CD8-positive, alpha-beta memory T cell (primary cell): ENCODE measurements around the gene GFRA1. TPM values are rescaled to one million over a fixed set of nuclear protein-coding genes. Genes with fewer than 3 reads are reported as not detected.

ENCODE experiments used
- CTCF ChIA-PET: fragments of 350-600 bp; sonication (Branson Sonifier 250); formaldehyde crosslinking; loops from one replicate; lab custom pipeline; 2021; ENCODE audit warnings: antibody characterized with exemption; lab: Charles Lee
- POLR2A ChIA-PET: fragments of 350-600 bp; sonication (Branson Sonifier 250); formaldehyde crosslinking; loops from one replicate; lab custom pipeline; 2021; ENCODE audit warnings: antibody characterized with exemption; lab: Charles Lee
- DNase-seq, 5 donors: peaks; one replicate each; pipeline versions ENCODE4 v3.0.0 to v3.0.0-alpha.2; 2020 to 2022; ENCODE audit warnings: mixed read lengths in 1 of 5
- H3K27ac ChIP-seq: one replicate; pipeline ENCODE4 v1.7.0; 2013; ENCODE audit warnings: low read depth, mild to moderate bottlenecking, low read length, moderate library complexity
- H3K27me3 ChIP-seq: 2 replicates; pipeline ENCODE4 v1.7.0; 2013; ENCODE audit warnings: low read length, mild to moderate bottlenecking; ENCODE audit not compliant: insufficient read depth, poor library complexity, severe bottlenecking
- H3K36me3 ChIP-seq: 2 replicates; pipeline ENCODE4 v1.7.0; 2013; ENCODE audit warnings: mild to moderate bottlenecking, low read length, moderate library complexity; ENCODE audit not compliant: insufficient read depth
- H3K4me1 ChIP-seq: 2 replicates; pipeline ENCODE4 v1.7.0; 2013; ENCODE audit warnings: mild to moderate bottlenecking, low read length, moderate library complexity; ENCODE audit not compliant: insufficient read depth
- H3K4me3 ChIP-seq: 2 replicates; pipeline ENCODE4 v1.7.0; 2013; ENCODE audit warnings: mild to moderate bottlenecking, low read length
- H3K9me3 ChIP-seq: 2 replicates; pipeline ENCODE4 v1.7.0; 2013; ENCODE audit warnings: mild to moderate bottlenecking, low read length
- H3K27ac Mint-ChIP-seq, 8 donors: one replicate each; pipeline ENCODE4 v1.8.0; 2020 to 2021; ENCODE audit warnings: mixed read lengths in 8 of 8, mild to moderate bottlenecking in 6 of 8, inconsistent platforms in 3 of 8, moderate library complexity in 3 of 8
- H3K27me3 Mint-ChIP-seq, 2 donors: one replicate each; pipeline ENCODE4 v1.8.0; 2020 to 2021; ENCODE audit warnings: mixed read lengths in 2 of 2, mild to moderate bottlenecking in 1 of 2, moderate library complexity in 1 of 2
- H3K36me3 Mint-ChIP-seq, 3 donors: one replicate each; pipeline ENCODE4 v1.8.0; 2020 to 2021; ENCODE audit warnings: mixed read lengths in 3 of 3, inconsistent platforms in 1 of 3, mild to moderate bottlenecking in 1 of 3
- H3K4me1 Mint-ChIP-seq, 3 donors: one replicate each; pipeline ENCODE4 v1.8.0; 2020 to 2021; ENCODE audit warnings: mixed read lengths in 3 of 3, inconsistent platforms in 1 of 3, mild to moderate bottlenecking in 1 of 3
- H3K4me3 Mint-ChIP-seq, 7 donors: one replicate each; pipeline ENCODE4 v1.8.0; 2020 to 2021; ENCODE audit warnings: mixed read lengths in 7 of 7, mild to moderate bottlenecking in 6 of 7, moderate library complexity in 4 of 7, inconsistent platforms in 2 of 7
- H3K9me3 Mint-ChIP-seq, 5 donors: one replicate each; pipeline ENCODE4 v1.8.0; 2020 to 2022; ENCODE audit warnings: mixed read lengths in 5 of 5, mild to moderate bottlenecking in 3 of 5, moderate library complexity in 2 of 5, inconsistent platforms in 1 of 5
- polyA plus RNA-seq: library from polyadenylated mRNA; unstranded; fragments of 300-500 nt; fragmentation: Illumina TruSeq; gene quantifications from one replicate; pipeline ENCODE4 v1.2.3, GENCODE V29; 2021
- total RNA-seq, 2 experiments: library from RNA; stranded (reverse); gene quantifications; one replicate each; pipeline ENCODE4 v1.2.3, GENCODE V29; 2021

The GFRA1 gene
- total and polyA plus RNA-seq, 3 experiments from 2014 or later = not detected

GRCh38 chr10:116110736-116111135, 162.3 kb downstream of the GFRA1 start:
- no peak overlapping the region for H3K4me3 ChIP-seq
- no peaks in the 10 kb centered on the region for H3K4me1 Mint-ChIP-seq

GRCh38 chr10:116109881-116110280, 163.1 kb downstream of the GFRA1 start:
- no peak overlapping the region for H3K27ac Mint-ChIP-seq
- no peak overlapping the region for H3K4me3 ChIP-seq
- ChIA-PET POLR2A (no interaction called here), CTCF (no interaction called here)
- H3K36me3 Mint-ChIP-seq = no peaks in the 10 kb centered on the region
- no peaks in the 10 kb centered on the region for H3K4me1 ChIP-seq
- no peaks in the 10 kb centered on the region for H3K27me3 Mint-ChIP-seq
- no peak overlapping the region for H3K27ac ChIP-seq
- no peaks in the 10 kb centered on the region for H3K9me3 ChIP-seq
- no peaks in the 10 kb centered on the region for H3K36me3 ChIP-seq
- no peak for DNase-seq
- H3K4me1 Mint-ChIP-seq = no peaks in the 10 kb centered on the region
- no peak overlapping the region for H3K4me3 Mint-ChIP-seq
- H3K27me3 ChIP-seq = no peaks in the 10 kb centered on the region
- H3K9me3 Mint-ChIP-seq = peaks cover 0 to 9% (median 4%) of the 10 kb centered on the region in 5 donors

More at GRCh38 chr10:116110736-116111135, 162.3 kb downstream of the GFRA1 start:
- Histone ChIP-seq H3K9me3 (no peaks in the 10 kb centered on the region), H3K36me3 (no peaks in the 10 kb centered on the region), H3K27me3 (no peaks in the 10 kb centered on the region), H3K27ac (no peak overlapping the region), H3K4me1 (no peaks in the 10 kb centered on the region)
- CTCF ChIA-PET = no interaction called here
- POLR2A ChIA-PET = no interaction called here
- H3K27me3 Mint-ChIP-seq = no peaks in the 10 kb centered on the region
- H3K9me3 Mint-ChIP-seq = peaks cover 0 to 9% (median 4%) of the 10 kb centered on the region in 5 donors
- H3K27ac Mint-ChIP-seq = no peak overlapping the region
- no peaks in the 10 kb centered on the region for H3K36me3 Mint-ChIP-seq
- H3K4me3 Mint-ChIP-seq = no peak overlapping the region
- no peak for DNase-seq

GRCh38 chr10:116109481-116109880, 163.5 kb downstream of the GFRA1 start:
- no peaks in the 10 kb centered on the region for H3K36me3 Mint-ChIP-seq
- H3K4me1 Mint-ChIP-seq = no peaks in the 10 kb centered on the region
- H3K9me3 Mint-ChIP-seq = peaks cover 0 to 9% (median 4%) of the 10 kb centered on the region in 5 donors
- Histone ChIP-seq H3K27ac (no peak overlapping the region), H3K4me1 (no peaks in the 10 kb centered on the region), H3K36me3 (no peaks in the 10 kb centered on the region), H3K4me3 (no peak overlapping the region), H3K27me3 (no peaks in the 10 kb centered on the region), H3K9me3 (no peaks in the 10 kb centered on the region)
- POLR2A ChIA-PET = no interaction called here
- no peak overlapping the region for H3K27ac Mint-ChIP-seq
- H3K4me3 Mint-ChIP-seq = no peak overlapping the region
- CTCF ChIA-PET = no interaction called here
- no peaks in the 10 kb centered on the region for H3K27me3 Mint-ChIP-seq
- DNase-seq = no peak

GRCh38 chr10:116108095-116108494, 164.9 kb downstream of the GFRA1 start:
- Histone ChIP-seq H3K36me3 (no peaks in the 10 kb centered on the region), H3K4me1 (no peaks in the 10 kb centered on the region), H3K9me3 (no peaks in the 10 kb centered on the region), H3K27me3 (no peaks in the 10 kb centered on the region), H3K27ac (no peak overlapping the region), H3K4me3 (no peak overlapping the region)
- ChIA-PET POLR2A (no interaction called here), CTCF (no interaction called here)
- Mint-ChIP-seq H3K4me1 (no peaks in the 10 kb centered on the region), H3K36me3 (no peaks in the 10 kb centered on the region), H3K27ac (no peak overlapping the region), H3K27me3 (no peaks in the 10 kb centered on the region), H3K9me3 (peaks cover 0 to 9% (median 3%) of the 10 kb centered on the region in 5 donors), H3K4me3 (no peak overlapping the region)
- no peak for DNase-seq

- POLR2A ChIA-PET = no interaction called here
- no peaks in the 10 kb centered on the region for H3K9me3 ChIP-seq
- Mint-ChIP-seq H3K27ac (no peak overlapping the region), H3K27me3 (no peaks in the 10 kb centered on the region), H3K9me3 (peaks cover 0 to 9% (median 2%) of the 10 kb centered on the region in 5 donors), H3K4me1 (no peaks in the 10 kb centered on the region), H3K36me3 (no peaks in the 10 kb centered on the region), H3K4me3 (no peak overlapping the region)
- CTCF ChIA-PET = no interaction called here
- no peak overlapping the region for H3K27ac ChIP-seq
- H3K4me1 ChIP-seq = no peaks in the 10 kb centered on the region
- no peaks in the 10 kb centered on the region for H3K27me3 ChIP-seq
- no peak for DNase-seq
- H3K36me3 ChIP-seq = no peaks in the 10 kb centered on the region
- no peak overlapping the region for H3K4me3 ChIP-seq
Observed at GRCh38 chr10:116106611-116107010, 166.4 kb downstream of the GFRA1 start.

- Mint-ChIP-seq H3K4me3 (no peak overlapping the region), H3K36me3 (no peaks in the 10 kb centered on the region), H3K9me3 (peaks cover 0 to 9% (median 2%) of the 10 kb centered on the region in 5 donors), H3K4me1 (no peaks in the 10 kb centered on the region), H3K27ac (no peak overlapping the region), H3K27me3 (peaks cover 0 to 2% of the 10 kb centered on the region in 2 donors)
- Histone ChIP-seq H3K27me3 (no peaks in the 10 kb centered on the region), H3K27ac (no peak overlapping the region), H3K36me3 (no peaks in the 10 kb centered on the region), H3K9me3 (no peaks in the 10 kb centered on the region), H3K4me1 (no peaks in the 10 kb centered on the region), H3K4me3 (no peak overlapping the region)
- POLR2A ChIA-PET = no interaction called here
- CTCF ChIA-PET = no interaction called here
- no peak for DNase-seq
Observed at GRCh38 chr10:116105264-116105663, 167.7 kb downstream of the GFRA1 start.

GRCh38 chr10:116104210-116104932, 168.6 kb downstream of the GFRA1 start:
- H3K4me1 Mint-ChIP-seq = no peaks in the 10 kb centered on the region
- no peak overlapping the region for H3K4me3 Mint-ChIP-seq
- ChIA-PET POLR2A (no interaction called here), CTCF (no interaction called here)
- peaks cover 0 to 9% (median 2%) of the 10 kb centered on the region in 5 donors for H3K9me3 Mint-ChIP-seq
- no peak overlapping the region for H3K27ac ChIP-seq
- peaks cover 0 to 2% of the 10 kb centered on the region in 2 donors for H3K27me3 Mint-ChIP-seq
- no peak overlapping the region for H3K27ac Mint-ChIP-seq
- no peaks in the 10 kb centered on the region for H3K4me1 ChIP-seq
- H3K4me3 ChIP-seq = no peak overlapping the region
- H3K36me3 ChIP-seq = no peaks in the 10 kb centered on the region
- no peak for DNase-seq
- no peaks in the 10 kb centered on the region for H3K36me3 Mint-ChIP-seq
- H3K9me3 ChIP-seq = no peaks in the 10 kb centered on the region
- H3K27me3 ChIP-seq = no peaks in the 10 kb centered on the region

- no peaks in the 10 kb centered on the region for H3K4me1 Mint-ChIP-seq
- no peak overlapping the region for H3K4me3 Mint-ChIP-seq
- H3K4me3 ChIP-seq = no peak overlapping the region
- H3K4me1 ChIP-seq = no peaks in the 10 kb centered on the region
- H3K36me3 ChIP-seq = no peaks in the 10 kb centered on the region
- no peak for DNase-seq
- ChIA-PET POLR2A (no interaction called here), CTCF (no interaction called here)
- no peaks in the 10 kb centered on the region for H3K27me3 ChIP-seq
- H3K27me3 Mint-ChIP-seq = peaks cover 0 to 2% of the 10 kb centered on the region in 2 donors
- peaks cover 0 to 11% (median 2%) of the 10 kb centered on the region in 5 donors for H3K9me3 Mint-ChIP-seq
- no peaks in the 10 kb centered on the region for H3K36me3 Mint-ChIP-seq
- no peak overlapping the region for H3K27ac Mint-ChIP-seq
- H3K9me3 ChIP-seq = no peaks in the 10 kb centered on the region
- H3K27ac ChIP-seq = no peak overlapping the region
Observed at GRCh38 chr10:116103668-116104067, 169.3 kb downstream of the GFRA1 start.
